Transverse colon (tissue), 4 donors: Measurements from ENCODE around the gene PIGB. TPM values are rescaled to one million over a fixed set of nuclear protein-coding genes. Genes with fewer than 3 reads are reported as not detected.

Source experiments
- DNase-seq: peaks from one replicate; pipeline ENCODE4 v3.0.0-alpha.2; 2019
- H3K27ac ChIP-seq, 4 donors: fragments of 200-600 bp; sonication (generic); 2 replicates each; pipeline ENCODE4 v1.5.1; 2016 to 2018; ENCODE audit warnings: inconsistent platforms in 4 of 4
- H3K27me3 ChIP-seq: fragments of 200-600 bp; sonication (generic); 2 replicates; pipeline ENCODE4 v1.5.1; 2017; ENCODE audit warnings: inconsistent platforms
- H3K36me3 ChIP-seq, 4 donors: fragments of 200-600 bp; sonication (generic); 2 replicates each; pipeline ENCODE4 v1.5.1; 2017 to 2019; ENCODE audit warnings: inconsistent platforms in 4 of 4
- H3K4me1 ChIP-seq, 4 donors: fragments of 200-600 bp; sonication (generic); 2 replicates each; pipeline ENCODE4 v1.5.1; 2017 to 2020; ENCODE audit warnings: inconsistent platforms in 4 of 4
- H3K4me3 ChIP-seq, 4 donors: fragments of 200-600 bp; sonication (generic); 1 replicate in 1 of 4; 2 replicates in 3 of 4; pipeline versions ENCODE4 v1.5.1 to v1.6.1; 2017 to 2019; ENCODE audit warnings: inconsistent platforms in 4 of 4
- H3K9me3 ChIP-seq, 2 donors: fragments of 200-600 bp; sonication (generic); 2 replicates each; pipeline ENCODE4 v1.5.1; 2017 to 2019; ENCODE audit warnings: inconsistent platforms in 2 of 2
- CTCF ChIP-seq, 5 experiments: fragments of 200-600 bp in 3 of 5; fragments of 450-650 bp in 2 of 5; sonication (generic) in 3 of 5; IDR thresholded peaks; 1 replicate in 2 of 5; 2 replicates in 3 of 5; pipeline ENCODE4 v1.5.1; 2016 to 2017; ENCODE audit warnings: antibody characterized with exemption in 5 of 5, inconsistent platforms in 3 of 5, mild to moderate bottlenecking in 2 of 5, moderate library complexity in 1 of 5
- EP300 ChIP-seq: sonication (generic); formaldehyde crosslinking; IDR thresholded peaks from one replicate; pipeline ENCODE4 v1.6.1; 2017; ENCODE audit warnings: antibody characterized with exemption, low read depth
- POLR2A ChIP-seq: fragments of 450-650 bp; IDR thresholded peaks from one replicate; pipeline ENCODE4 v1.6.1; 2016; ENCODE audit warnings: antibody characterized with exemption, mild to moderate bottlenecking, moderate library complexity
- POLR2AphosphoS5 ChIP-seq, 3 donors: sonication (generic); formaldehyde crosslinking; IDR thresholded peaks; one replicate each; pipeline ENCODE4 v1.6.1; 2016; ENCODE audit warnings: antibody characterized with exemption in 3 of 3
- WGBS, 2 donors: methylation state at CpG; one replicate each; pipeline ENCODE4 v1.1.5; 2018; ENCODE audit warnings: low coverage in 1 of 2; 5-methylcytosine and 5-hydroxymethylcytosine counted together
- in situ Hi-C, 4 donors: fragments of 200-750 bp; cut with MboI; loops; one replicate each; pipeline versions ENCODE4 v1.15.0 to v1.15.1; 2017; ENCODE audit warnings: low sequenced_read_pairs in 3 of 4, low pct_ligation_motif_present in 1 of 4, low pct_unique_long_range_greater_than_20kb in 1 of 4
- intact Hi-C: fragments of 100-400 bp; cut with DNase I; formaldehyde crosslinking; loops from one replicate; pipeline ENCODE4 v1.15.1; 2023; ENCODE audit warnings: low total_unique reads
- total RNA-seq, 4 donors: library from RNA; depleted of rRNA; stranded (reverse); fragments of >200 nt; gene quantifications; one replicate each; pipeline ENCODE4 v1.1.0, GENCODE V29; 2016

PIGB gene
- total RNA-seq, 4 donors from 2014 or later: 0.60 to 15.3 (median 14.5) TPM

- H3K9me3 ChIP-seq: no peaks in the 10 kb centered on the region
- intact Hi-C loops (no loop called here), in situ Hi-C loops (no loop called here)
- no peaks in the 10 kb centered on the region for H3K27me3 ChIP-seq
- peaks cover 0 to 28% (median 12%) of the 10 kb centered on the region in 4 donors for H3K36me3 ChIP-seq
- no peaks in the 10 kb centered on the region for H3K4me1 ChIP-seq
- H3K27ac ChIP-seq: no peak overlapping the region
- no peak overlapping the region for H3K4me3 ChIP-seq
- TF ChIP-seq POLR2A (no peak), EP300 (no peak), CTCF (IDR thresholded peaks at IDR 0.05) (no peak), POLR2AphosphoS5 (IDR thresholded peaks at IDR 0.05) (no peak)
- no peak for DNase-seq
- 94 to 96% methylated on average over 4 to 5 of the region's 5 CpGs for WGBS, 2 donors
These were observed 38.1 kb downstream of the PIGB start for GRCh38 chr15:55356985-55357585.

GRCh38 chr15:55357774-55358173, 38.8 kb downstream of the PIGB start:
- TF ChIP-seq EP300: no peak
- no peak for TF ChIP-seq POLR2AphosphoS5 (IDR thresholded peaks at IDR 0.05)
- no peak for TF ChIP-seq CTCF (IDR thresholded peaks at IDR 0.05)
- no peak for TF ChIP-seq POLR2A
- Histone ChIP-seq H3K9me3 (no peaks in the 10 kb centered on the region), H3K27me3 (no peaks in the 10 kb centered on the region), H3K27ac (no peak overlapping the region), H3K4me1 (no peaks in the 10 kb centered on the region), H3K36me3 (peaks cover 0 to 30% (median 13%) of the 10 kb centered on the region in 4 donors), H3K4me3 (no peak overlapping the region)
- 97 to 100% methylated on average over 2 of the region's 2 CpGs for whole genome bisulfite sequencing, 2 donors
- in situ Hi-C loops: no loop called here
- intact Hi-C loops: no loop called here
- no peak for DNase-seq

DNA sequence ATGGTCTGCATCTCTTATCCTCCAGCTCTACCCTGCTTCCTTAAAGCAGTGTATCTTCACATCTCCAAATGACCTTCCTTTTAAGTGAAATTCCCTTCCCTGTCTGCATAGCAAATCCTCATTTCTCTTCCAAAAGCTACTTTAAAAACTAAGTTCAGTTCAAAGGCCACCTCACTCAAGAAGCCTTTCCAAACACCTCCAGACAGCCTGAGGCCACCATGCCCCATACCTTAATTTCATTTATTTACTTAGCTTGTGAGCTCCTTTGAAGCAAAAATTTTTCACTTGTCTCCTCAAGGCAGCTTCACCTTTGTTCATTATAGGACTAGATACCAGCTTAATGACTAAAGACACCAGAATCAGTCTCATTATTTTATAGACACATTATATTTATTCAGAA, 39.4 kb downstream of the PIGB start:
- intact Hi-C loops (no loop called here), in situ Hi-C loops (no loop called here)
- Histone ChIP-seq H3K36me3 (peaks cover 0 to 33% (median 14%) of the 10 kb centered on the region in 4 donors), H3K27me3 (no peaks in the 10 kb centered on the region), H3K27ac (no peak overlapping the region), H3K4me3 (no peak overlapping the region), H3K4me1 (no peaks in the 10 kb centered on the region), H3K9me3 (no peaks in the 10 kb centered on the region)
- no peak for TF ChIP-seq CTCF (IDR thresholded peaks at IDR 0.05)
- no peak for TF ChIP-seq POLR2AphosphoS5 (IDR thresholded peaks at IDR 0.05)
- no peak for TF ChIP-seq EP300
- no peak for TF ChIP-seq POLR2A
- no peak for DNase-seq

DNA sequence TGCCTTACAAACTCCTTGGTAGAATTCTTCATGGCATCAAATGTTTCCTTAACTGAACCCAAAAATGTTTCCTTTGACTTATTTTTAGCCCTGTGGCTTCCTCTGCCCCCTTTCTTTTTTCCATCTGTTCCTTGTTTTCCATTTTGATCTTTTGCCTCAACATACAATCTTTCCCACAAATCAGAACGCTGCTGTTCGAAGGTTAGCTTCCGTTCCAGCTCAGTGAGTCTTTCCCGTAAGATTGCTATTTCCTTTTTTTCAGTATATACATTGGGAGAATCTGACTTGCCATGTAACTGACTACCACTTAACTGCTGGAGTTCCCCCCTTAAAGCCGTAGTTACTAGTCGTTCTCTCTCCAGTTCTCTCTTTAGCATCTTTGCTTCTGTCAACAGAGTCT, 41.2 kb downstream of the PIGB start:
- Histone ChIP-seq H3K4me3 (no peak overlapping the region), H3K4me1 (no peaks in the 10 kb centered on the region), H3K36me3 (peaks cover 0 to 29% (median 11%) of the 10 kb centered on the region in 4 donors), H3K27ac (no peak overlapping the region), H3K27me3 (no peaks in the 10 kb centered on the region), H3K9me3 (no peaks in the 10 kb centered on the region)
- TF ChIP-seq POLR2A (no peak), POLR2AphosphoS5 (IDR thresholded peaks at IDR 0.05) (no peak), EP300 (no peak), CTCF (IDR thresholded peaks at IDR 0.05) (no peak)
- intact Hi-C loops (no loop called here), in situ Hi-C loops (no loop called here)
- DNase-seq: no peak
- 63 to 79% methylated on average over 6 of the region's 6 CpGs for WGBS, 2 donors
